ENCODE results near the gene MIEF2. TPM values are rescaled to one million over a fixed set of nuclear protein-coding genes. Genes with fewer than 3 reads are reported as not detected.
A peak's percentile ranks its signal among the peaks of the same experiment; 100 is the strongest.

The MIEF2 gene
- total RNA-seq, 2 donors from 2014 or later: 6.8 to 8.1 TPM

GRCh38 chr17:18256776-18257175, 3.7 kb upstream of the MIEF2 start:
- H3K27me3 Mint-ChIP-seq: no peaks in the 10 kb centered on the region
- H3K9me3 Mint-ChIP-seq: no peaks in the 10 kb centered on the region
- DNase-seq (ENCODE audit: low spot score) (no peak), ATAC-seq (no peak)
- H3K4me1 Mint-ChIP-seq (ENCODE audit: low read depth in 2 of 2): peaks cover 11 to 22% of the 10 kb centered on the region in 2 donors
- no peaks in the 10 kb centered on the region for H3K36me3 Mint-ChIP-seq
- peak overlapping the region in 1 of 2 donors; percentile 97 for H3K27ac Mint-ChIP-seq
- H3K4me3 Mint-ChIP-seq: peak overlapping the region; percentile 95

- Mint-ChIP-seq H3K27me3 (no peaks in the 10 kb centered on the region), H3K9me3 (no peaks in the 10 kb centered on the region), H3K36me3 (no peaks in the 10 kb centered on the region), H3K4me1 (ENCODE audit: low read depth in 2 of 2) (peaks cover 11 to 22% of the 10 kb centered on the region in 2 donors), H3K4me3 (peak overlapping the region; percentile 95), H3K27ac (peak overlapping the region; percentile 74 to 97)
- ATAC-seq (peak in 1 of 2 donors; percentile 1), DNase-seq (ENCODE audit: low spot score) (no peak)
Measured at GRCh38 chr17:18257268-18257981, 3.0 kb upstream of the MIEF2 start.

- ATAC-seq (peak; percentile 80 to 81), DNase-seq (ENCODE audit: low spot score) (peak; percentile 82)
- no peaks in the 10 kb centered on the region for H3K9me3 Mint-ChIP-seq
- H3K27me3 Mint-ChIP-seq: no peaks in the 10 kb centered on the region
- no peaks in the 10 kb centered on the region for H3K36me3 Mint-ChIP-seq
- H3K27ac Mint-ChIP-seq: peak overlapping the region; percentile 74 to 97
- peak overlapping the region; percentile 95 for H3K4me3 Mint-ChIP-seq
- H3K4me1 Mint-ChIP-seq (ENCODE audit: low read depth in 2 of 2): peaks cover 11 to 22% of the 10 kb centered on the region in 2 donors
Measured at GRCh38 chr17:18257982-18258355, 2.5 kb upstream of the MIEF2 start.

- ATAC-seq (peak; percentile 63 to 70), DNase-seq (ENCODE audit: low spot score) (peak; percentile 71)
- H3K27me3 Mint-ChIP-seq: no peaks in the 10 kb centered on the region
- H3K36me3 Mint-ChIP-seq: no peaks in the 10 kb centered on the region
- H3K4me3 Mint-ChIP-seq: peak within 1 kb of the TSS; percentile 95
- H3K27ac Mint-ChIP-seq: peak within 1 kb of the TSS; percentile 74 to 97
- no peaks in the 10 kb centered on the region for H3K9me3 Mint-ChIP-seq
- peaks cover 11 to 22% of the 10 kb centered on the region in 2 donors for H3K4me1 Mint-ChIP-seq (ENCODE audit: low read depth in 2 of 2)
Measured at GRCh38 chr17:18258356-18259038, 2.0 kb upstream of the MIEF2 start, which contains the start of gene FLII. Gene FLII (minus strand): TSS chr17:18258738. CDS start chr17:18258690, 48 bp downstream.

- H3K27me3 Mint-ChIP-seq: no peaks in the 10 kb centered on the region
- peak overlapping the region; percentile 48 to 66 for H3K27ac Mint-ChIP-seq
- no peaks in the 10 kb centered on the region for H3K9me3 Mint-ChIP-seq
- ATAC-seq (no peak), DNase-seq (ENCODE audit: low spot score) (no peak)
- H3K4me3 Mint-ChIP-seq: peak overlapping the region; percentile 74
- H3K4me1 Mint-ChIP-seq (ENCODE audit: low read depth in 2 of 2): peaks cover 11 to 20% of the 10 kb centered on the region in 2 donors
- H3K36me3 Mint-ChIP-seq: no peaks in the 10 kb centered on the region
Measured at GRCh38 chr17:18259621-18260331, 686 bp upstream of the MIEF2 start.

- Mint-ChIP-seq H3K27me3 (no peaks in the 10 kb centered on the region), H3K4me3 (peak overlapping the region; percentile 74), H3K36me3 (no peaks in the 10 kb centered on the region), H3K27ac (peak overlapping the region in 1 of 2 donors; percentile 23), H3K4me1 (ENCODE audit: low read depth in 2 of 2) (peaks cover 11 to 20% of the 10 kb centered on the region in 2 donors), H3K9me3 (no peaks in the 10 kb centered on the region)
- ATAC-seq (no peak), DNase-seq (ENCODE audit: low spot score) (no peak)
Measured at GRCh38 chr17:18261146-18261515, 669 bp downstream of the MIEF2 start.

GRCh38 chr17:18261659-18262058, 1.2 kb downstream of the MIEF2 start:
- H3K4me1 Mint-ChIP-seq (ENCODE audit: low read depth in 2 of 2): peaks cover 11 to 20% of the 10 kb centered on the region in 2 donors
- no peaks in the 10 kb centered on the region for H3K27me3 Mint-ChIP-seq
- ATAC-seq (no peak), DNase-seq (ENCODE audit: low spot score) (no peak)
- peak overlapping the region; percentile 16 to 23 for H3K27ac Mint-ChIP-seq
- H3K4me3 Mint-ChIP-seq: peak overlapping the region; percentile 74
- H3K36me3 Mint-ChIP-seq: no peaks in the 10 kb centered on the region
- no peaks in the 10 kb centered on the region for H3K9me3 Mint-ChIP-seq

GRCh38 chr17:18262111-18262510, 1.6 kb downstream of the MIEF2 start:
- Mint-ChIP-seq H3K4me1 (ENCODE audit: low read depth in 2 of 2) (peaks cover 11 to 17% of the 10 kb centered on the region in 2 donors), H3K27ac (peak overlapping the region in 1 of 2 donors; percentile 16), H3K9me3 (no peaks in the 10 kb centered on the region), H3K27me3 (no peaks in the 10 kb centered on the region), H3K36me3 (no peaks in the 10 kb centered on the region), H3K4me3 (peak overlapping the region; percentile 74)
- DNase-seq (ENCODE audit: low spot score): no peak
- ATAC-seq: no peak

- Mint-ChIP-seq H3K27ac (no peak overlapping the region), H3K4me1 (ENCODE audit: low read depth in 2 of 2) (peaks cover 11 to 13% of the 10 kb centered on the region in 2 donors), H3K4me3 (no peak overlapping the region), H3K36me3 (no peaks in the 10 kb centered on the region), H3K9me3 (no peaks in the 10 kb centered on the region), H3K27me3 (no peaks in the 10 kb centered on the region)
- ATAC-seq: no peak
- DNase-seq (ENCODE audit: low spot score): no peak
Measured at GRCh38 chr17:18262641-18263040, 2.2 kb downstream of the MIEF2 start.

GRCh38 chr17:18263885-18264682, 3.6 kb downstream of the MIEF2 start:
- Mint-ChIP-seq H3K36me3 (no peaks in the 10 kb centered on the region), H3K4me3 (no peak overlapping the region), H3K27me3 (no peaks in the 10 kb centered on the region), H3K27ac (no peak overlapping the region), H3K4me1 (ENCODE audit: low read depth in 2 of 2) (peaks cover 7% of the 10 kb centered on the region in 2 donors), H3K9me3 (no peaks in the 10 kb centered on the region)
- ATAC-seq (no peak), DNase-seq (ENCODE audit: low spot score) (no peak)

- Mint-ChIP-seq H3K9me3 (no peaks in the 10 kb centered on the region), H3K27ac (no peak overlapping the region), H3K27me3 (no peaks in the 10 kb centered on the region), H3K4me1 (ENCODE audit: low read depth in 2 of 2) (no peaks in the 10 kb centered on the region), H3K4me3 (no peak overlapping the region), H3K36me3 (no peaks in the 10 kb centered on the region)
- DNase-seq (ENCODE audit: low spot score): no peak
- ATAC-seq: peak; percentile 49 to 51
Measured at GRCh38 chr17:18267366-18267765, 6.9 kb downstream of the MIEF2 start.

- H3K4me3 Mint-ChIP-seq: no peak overlapping the region
- H3K27ac Mint-ChIP-seq: no peak overlapping the region
- no peaks in the 10 kb centered on the region for H3K27me3 Mint-ChIP-seq
- peaks cover 4% of the 10 kb centered on the region for H3K36me3 Mint-ChIP-seq
- H3K4me1 Mint-ChIP-seq (ENCODE audit: low read depth in 2 of 2): peaks cover 0 to 2% of the 10 kb centered on the region in 2 donors
- ATAC-seq: peak; percentile 45 to 46
- no peak for DNase-seq (ENCODE audit: low spot score)
- no peaks in the 10 kb centered on the region for H3K9me3 Mint-ChIP-seq
Measured at GRCh38 chr17:18267927-18268711, 7.7 kb downstream of the MIEF2 start.

All from natural killer cell treated with Interleukin-12 subunit alpha and Interleukin-12 subunit beta and Interleukin-15 and Interleukin-18, amount 100 ng/mL, for 72 hours (primary cell).